Measurements from ENCODE around the gene ZNF474. TPM values are rescaled to one million over a fixed set of nuclear protein-coding genes. Genes with fewer than 3 reads are reported as not detected.
"Not testable (repeated sequence)": the region's sequence is repeated elsewhere in the genome, so short reads cannot be mapped to it uniquely, and the experiment has no call there.

Gene ZNF474
- polyA plus RNA-seq (ENCODE audit: insufficient read depth in 1 of 5, insufficient read length in 5 of 5, low replicate concordance in 1 of 5): 1 to 10 TPM in 4 of 5 donors, under 1 TPM in 1; 0.54 to 3.2 (median 2.1) TPM
- long read RNA-seq, donor 1, partial matches to known transcripts: 0 of 2 reads
- long read RNA-seq, donor 1, other reads (novel, unspliced or antisense): 0 of 2 reads
- long read RNA-seq, donor 2: 0 reads
- long read RNA-seq, donor 3, partial matches to known transcripts: 0 of 1 reads
- long read RNA-seq, donor 3, other reads (novel, unspliced or antisense): 0 of 1 reads
- long read RNA-seq, donor 4, partial matches to known transcripts: 0 of 1 reads
- long read RNA-seq, donor 4, other reads (novel, unspliced or antisense): 0 of 1 reads
- long read RNA-seq, donor 5, partial matches to known transcripts: 0 of 1 reads
- long read RNA-seq, donor 5, other reads (novel, unspliced or antisense): 0 of 1 reads
- long read RNA-seq, donor 6, partial matches to known transcripts: 0 of 1 reads
- long read RNA-seq, donor 6, other reads (novel, unspliced or antisense): 0 of 1 reads
- long read RNA-seq, donor 7, partial matches to known transcripts: 0 of 1 reads
- long read RNA-seq, donor 7, other reads (novel, unspliced or antisense): 0 of 1 reads
- long read RNA-seq, donor 8: 0 reads

GRCh38 chr5:122129306-122129705, at the start of gene ZNF474:
TSS of gene ZNF474 (plus strand) at chr5:122129546. CDS start at chr5:122151991, 22,445 bp downstream.
- DNase-seq: peak; percentile 73 to 76

DNA sequence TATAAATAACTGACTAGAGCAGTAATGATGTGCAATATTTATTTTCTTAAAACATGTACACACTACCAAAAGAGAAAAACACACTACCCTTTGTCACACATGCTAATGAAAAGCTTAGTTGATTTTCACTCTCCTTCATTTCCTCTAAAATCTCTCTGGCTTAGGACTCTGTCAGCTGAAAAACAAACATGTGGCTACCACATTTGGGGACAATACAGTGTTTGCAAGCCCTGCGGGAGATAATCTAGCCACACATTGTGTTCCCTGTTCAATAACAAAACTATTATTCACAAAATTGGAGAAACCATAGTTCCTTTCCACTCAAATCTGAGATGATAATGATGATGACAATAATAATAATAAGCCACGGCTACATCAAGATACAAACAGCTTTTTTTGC, 47.8 kb upstream of the ZNF474 start:
- DNase-seq: no peak

DNA sequence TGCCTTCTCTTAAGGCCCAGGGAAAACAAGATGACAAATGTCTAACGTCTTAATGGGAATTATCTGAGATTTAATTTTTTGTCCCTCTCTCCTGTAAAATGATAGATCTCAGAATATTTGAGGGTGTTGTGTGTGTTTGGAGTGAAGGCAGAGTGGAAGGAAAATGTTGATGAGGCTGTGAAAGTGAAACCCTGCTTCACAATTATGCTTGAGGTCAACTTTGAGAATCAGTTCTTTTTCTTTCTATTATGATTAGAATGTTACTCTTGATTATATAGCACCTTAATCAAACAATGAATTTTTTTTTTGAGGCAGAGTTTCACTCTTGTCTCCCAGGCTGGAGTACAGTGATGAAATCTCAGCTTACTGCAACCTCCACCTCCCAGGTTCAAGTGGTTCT, 45.8 kb upstream of the ZNF474 start:
- DNase-seq: no peak

GRCh38 chr5:122085041-122085440, 44.3 kb upstream of the ZNF474 start:
- no peak for DNase-seq

GRCh38 chr5:122089096-122090013, 40.0 kb upstream of the ZNF474 start:
- DNase-seq: no peak

- DNase-seq: no peak
Measured at GRCh38 chr5:122091936-122092600, 37.3 kb upstream of the ZNF474 start.

- DNase-seq: no peak
Measured at GRCh38 chr5:122093415-122094180, 35.7 kb upstream of the ZNF474 start.

GRCh38 chr5:122094251-122094650, 35.1 kb upstream of the ZNF474 start:
- DNase-seq: not testable (repeated sequence)

- no peak for DNase-seq
Measured at GRCh38 chr5:122095158-122095557, 34.2 kb upstream of the ZNF474 start.

DNA sequence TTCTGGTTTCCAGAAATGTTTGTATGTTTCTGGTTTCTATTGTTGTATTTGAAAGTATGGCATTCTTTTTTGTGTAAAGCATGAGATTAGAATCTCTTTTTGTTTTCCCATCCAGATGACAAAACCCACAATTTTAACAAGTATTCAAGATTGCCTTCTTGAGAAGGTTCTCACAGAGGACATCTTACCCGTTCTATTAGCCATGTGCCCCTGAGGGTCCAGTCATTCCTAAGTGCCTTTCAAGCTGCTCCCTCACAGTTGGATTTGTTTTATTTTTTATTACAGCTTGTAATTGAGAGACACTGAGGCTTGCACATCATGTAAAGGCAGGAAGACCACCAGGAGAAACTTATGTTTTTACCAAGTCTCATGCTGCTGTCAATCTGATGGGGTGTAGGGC, 32.0 kb upstream of the ZNF474 start:
- DNase-seq: no peak

DNA sequence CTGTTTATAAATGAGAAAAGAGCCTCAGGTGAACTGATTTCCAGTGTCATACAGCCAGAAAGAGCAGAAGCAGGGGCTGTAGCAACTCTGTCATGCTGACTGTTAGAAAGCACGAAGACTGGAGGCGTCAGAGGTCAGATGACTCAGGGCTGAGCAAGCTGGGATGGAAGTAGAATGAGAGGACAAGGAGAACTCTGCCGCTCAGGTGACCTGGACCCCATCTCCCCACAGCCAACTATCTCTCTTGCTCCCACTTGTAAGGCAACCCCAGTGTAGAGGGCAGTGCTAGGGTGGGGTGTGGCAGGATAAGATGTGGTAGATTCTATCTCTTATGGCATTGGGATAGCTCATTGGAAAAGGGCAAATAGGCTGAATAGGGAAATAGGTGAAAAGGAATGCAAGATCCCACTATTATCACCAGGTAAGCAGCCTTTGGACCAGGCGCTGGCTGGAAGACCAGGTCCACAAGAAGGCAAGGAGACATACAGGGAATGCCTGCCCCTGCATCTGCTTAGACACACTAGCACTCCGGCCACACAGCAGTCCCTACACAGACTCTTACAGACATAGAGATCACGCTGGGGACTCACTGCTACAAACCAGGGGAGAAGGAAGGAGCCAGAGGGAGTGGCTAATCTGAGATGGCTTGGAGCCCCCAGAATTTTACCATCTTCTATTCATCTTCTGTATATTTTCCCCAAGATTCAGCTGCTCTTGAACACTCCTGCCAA, 30.1 kb upstream of the ZNF474 start:
- no peak for DNase-seq

- peak in 1 of 2 donors; percentile 27 for DNase-seq
Measured at GRCh38 chr5:122101636-122102285, 27.6 kb upstream of the ZNF474 start.

GRCh38 chr5:122102825-122103224, 26.5 kb upstream of the ZNF474 start:
- DNase-seq: no peak

DNA sequence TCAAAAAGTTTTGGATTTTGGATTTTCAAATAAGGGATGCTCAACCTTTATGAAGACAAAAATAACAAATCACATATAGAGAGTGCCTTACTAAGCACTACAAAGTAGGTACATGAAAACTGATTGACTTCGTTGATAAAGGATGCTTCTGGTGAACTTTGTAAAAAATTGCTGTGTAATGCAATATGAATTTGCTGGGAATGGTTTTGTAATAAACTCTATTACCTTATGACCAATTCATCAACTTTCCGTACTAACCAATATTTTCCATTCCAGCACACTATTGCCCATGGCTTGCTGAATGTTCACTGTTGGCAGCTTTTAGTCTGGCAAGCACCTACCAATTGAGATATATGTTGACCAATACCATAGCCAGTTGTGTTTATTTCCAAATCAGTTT, 23.4 kb upstream of the ZNF474 start:
- DNase-seq: no peak

- DNase-seq: no peak
Measured at GRCh38 chr5:122107016-122107415, 22.3 kb upstream of the ZNF474 start.

DNA sequence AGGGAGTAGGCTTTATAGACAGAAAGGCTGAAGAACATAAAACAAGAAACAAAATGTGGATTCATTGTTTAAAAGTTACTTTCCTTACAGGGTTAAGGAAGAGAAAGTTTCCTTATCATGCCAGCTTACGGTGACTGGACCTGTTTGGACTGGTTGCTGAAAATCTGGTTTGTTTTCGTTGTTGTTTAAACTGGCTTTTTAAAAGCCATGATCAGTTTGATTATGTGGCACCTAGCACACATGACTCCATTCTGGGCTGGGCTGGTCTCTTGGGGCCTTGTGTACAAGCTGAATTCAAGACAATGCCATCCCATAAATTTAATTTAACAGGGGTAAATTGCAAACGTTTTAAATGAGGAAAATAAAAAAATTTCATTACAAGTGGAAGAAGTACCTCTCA, 18.4 kb upstream of the ZNF474 start:
- no peak for DNase-seq

- DNase-seq: no peak
Measured at GRCh38 chr5:122111460-122111859, 17.9 kb upstream of the ZNF474 start.

- DNase-seq: no peak
Measured at GRCh38 chr5:122112063-122112462, 17.3 kb upstream of the ZNF474 start.

- DNase-seq: no peak
Measured at GRCh38 chr5:122112733-122113558, 16.4 kb upstream of the ZNF474 start.
